Medulla oblongata (tissue), 1 donor: ENCODE measurements around the gene CBX5.
"Not testable (repeated sequence)": the region's sequence is repeated elsewhere in the genome, so short reads cannot be mapped to it uniquely, and the experiment has no call there.

Source experiments
- DNase-seq: peaks from one replicate; pipeline ENCODE4 v3.0.0-alpha.2; 2015; ENCODE audit errors: extremely low spot score

CBX5 gene

DNA sequence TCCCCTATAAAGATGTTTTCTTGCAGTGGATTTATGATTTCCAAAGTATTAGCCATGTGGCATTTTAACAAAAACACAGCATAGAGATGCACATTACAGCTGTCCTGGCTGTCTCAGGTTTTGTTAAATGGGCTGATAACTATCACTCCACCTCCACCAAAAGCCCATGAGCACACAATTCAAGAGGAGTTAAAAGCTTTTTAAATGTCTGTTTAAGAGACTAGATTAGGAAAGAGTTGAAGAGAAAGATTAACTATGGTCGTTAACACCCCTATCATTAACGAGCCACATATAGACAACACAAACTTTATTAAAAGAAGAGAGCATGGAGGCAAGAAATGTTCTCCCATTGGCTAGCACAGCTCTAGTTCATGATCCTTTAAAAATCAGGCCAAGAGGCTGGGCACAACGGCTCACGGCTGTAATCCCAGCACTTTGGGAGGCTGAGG lies 14.5 kb downstream of the CBX5 start:
- DNase-seq = no peak

DNA sequence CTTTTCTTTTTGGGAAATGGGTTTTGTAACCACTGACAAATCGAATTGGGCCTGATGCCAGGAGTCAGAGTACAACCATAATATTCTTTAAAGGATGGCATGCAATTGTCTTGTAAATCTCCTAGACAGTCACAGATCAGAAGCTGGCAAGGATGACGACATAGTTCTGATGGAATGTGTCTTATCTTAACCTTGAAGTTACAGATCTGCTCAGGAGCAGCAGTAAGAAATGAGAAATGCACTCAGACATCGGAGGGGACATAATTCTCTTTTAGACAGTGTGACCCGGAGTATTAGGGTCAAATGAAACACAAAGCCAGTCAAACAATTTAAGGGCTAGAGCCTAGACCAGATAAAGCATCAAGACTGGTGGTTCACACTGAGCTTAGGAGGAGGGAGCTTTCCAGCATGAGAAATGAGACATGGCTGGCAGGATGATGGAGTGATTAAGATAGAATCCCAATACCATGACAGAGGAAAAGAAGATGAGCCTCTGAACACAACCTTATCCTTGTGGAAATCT lies 17.5 kb downstream of the CBX5 start:
- DNase-seq = no peak

DNA sequence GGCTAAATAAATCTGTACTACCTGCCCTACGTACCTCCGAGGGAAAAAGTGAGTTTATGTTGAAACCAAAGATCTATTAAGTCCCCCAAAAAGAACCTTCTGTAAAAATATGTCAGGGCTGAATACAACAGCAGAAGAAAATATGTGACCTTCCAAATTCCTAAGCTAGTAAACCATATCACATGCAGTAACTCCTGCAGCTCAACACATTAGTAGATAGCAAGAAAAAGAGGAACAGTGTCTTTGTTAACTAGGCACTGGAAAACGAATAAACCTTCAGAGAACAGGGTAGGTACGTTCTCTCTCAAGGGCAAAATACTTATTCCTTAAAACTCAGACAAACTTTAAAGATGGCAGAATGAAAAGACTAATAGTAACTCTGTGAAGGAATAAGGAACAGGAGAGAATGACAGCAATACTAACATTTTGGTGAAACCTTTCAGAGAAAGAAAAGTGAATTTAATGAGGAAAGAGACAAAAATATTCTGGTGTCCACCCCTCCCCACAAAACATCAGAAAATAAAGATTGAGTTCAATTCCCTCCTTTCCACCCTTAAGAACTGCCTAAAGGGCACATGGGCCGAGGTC lies 18.0 kb downstream of the CBX5 start:
- DNase-seq = no peak

DNA sequence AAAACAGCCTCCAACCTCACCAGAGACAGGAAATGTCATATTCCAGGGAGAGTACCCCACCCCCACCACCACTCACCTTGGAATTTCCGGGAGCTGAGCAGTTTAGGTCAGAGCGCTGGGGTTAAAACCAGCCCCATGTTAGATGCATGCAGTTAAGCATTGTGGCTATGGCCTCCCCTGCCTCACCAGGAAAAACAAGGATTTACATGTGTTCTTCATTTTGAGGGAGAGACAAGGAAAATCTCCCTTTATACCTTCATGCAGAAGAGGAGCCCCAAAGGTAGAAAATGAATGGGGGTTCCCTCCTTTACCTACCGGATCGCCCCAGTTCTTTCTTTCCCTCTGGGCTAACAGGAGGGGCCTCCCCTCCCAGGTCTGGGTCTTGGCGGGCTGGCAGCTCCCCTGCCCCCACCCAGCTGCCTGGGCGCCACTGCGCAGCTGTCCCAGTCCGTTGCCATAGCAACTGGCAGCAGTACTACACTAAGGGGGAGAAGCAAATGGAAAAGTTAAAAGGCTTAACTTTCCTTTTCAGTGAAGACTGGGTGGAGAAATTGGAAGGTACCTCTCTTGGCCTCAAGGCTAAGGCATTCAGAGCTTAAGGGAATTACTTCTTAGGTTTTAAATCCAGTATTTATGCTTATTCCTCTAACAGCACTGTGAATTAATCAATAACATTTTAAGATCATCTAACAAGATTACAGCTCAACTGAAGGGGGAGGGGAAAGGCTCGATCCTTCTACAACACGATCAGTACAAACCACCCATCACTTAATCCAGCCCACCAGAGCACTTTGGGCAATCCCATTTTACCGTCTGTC lies 20.5 kb downstream of the CBX5 start:
- peak; percentile 93 for DNase-seq

DNA sequence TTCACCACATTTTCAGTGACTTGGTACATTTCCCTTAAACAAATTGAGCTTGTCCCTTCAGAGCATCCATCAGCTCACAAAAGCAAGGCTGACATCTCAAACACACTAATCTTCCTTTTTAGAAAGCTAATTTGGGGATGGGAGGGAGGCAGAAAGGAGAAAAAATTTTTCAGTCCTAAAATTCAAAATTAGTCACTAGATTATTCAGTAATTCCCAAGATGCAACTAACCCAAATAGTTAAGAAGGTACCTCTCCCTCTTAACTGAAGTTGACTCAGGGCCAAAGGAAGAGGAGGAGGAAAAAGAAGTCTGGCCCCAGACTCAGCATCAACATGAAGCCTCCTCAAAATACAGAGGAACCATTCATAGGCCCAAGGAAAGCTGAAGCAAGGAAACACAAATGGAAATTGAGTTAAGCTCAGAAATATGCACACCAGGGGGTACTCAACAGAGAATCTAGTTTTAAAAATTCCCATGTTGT lies 21.7 kb downstream of the CBX5 start:
- peak; percentile 72 for DNase-seq

DNA sequence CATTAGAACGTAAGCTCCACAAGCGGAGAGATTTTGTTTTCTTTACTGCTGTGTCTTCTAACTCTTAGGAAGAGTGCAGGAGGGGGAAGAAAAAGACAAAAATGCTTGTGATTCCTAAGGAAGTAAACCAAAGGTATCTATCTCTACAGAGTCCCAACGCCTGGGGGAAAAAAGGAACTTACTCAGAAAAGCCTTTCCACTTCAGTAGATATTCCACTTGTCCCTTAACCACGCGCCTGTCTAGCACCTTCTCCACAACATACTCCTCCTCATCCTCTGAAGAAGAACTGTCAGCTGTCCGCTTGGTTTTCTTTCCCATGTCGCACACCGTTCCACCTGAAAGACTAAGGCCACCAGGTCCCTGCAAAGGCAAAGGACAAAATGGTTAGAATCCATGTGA lies 22.6 kb downstream of the CBX5 start:
- DNase-seq = peak; percentile 23

DNA sequence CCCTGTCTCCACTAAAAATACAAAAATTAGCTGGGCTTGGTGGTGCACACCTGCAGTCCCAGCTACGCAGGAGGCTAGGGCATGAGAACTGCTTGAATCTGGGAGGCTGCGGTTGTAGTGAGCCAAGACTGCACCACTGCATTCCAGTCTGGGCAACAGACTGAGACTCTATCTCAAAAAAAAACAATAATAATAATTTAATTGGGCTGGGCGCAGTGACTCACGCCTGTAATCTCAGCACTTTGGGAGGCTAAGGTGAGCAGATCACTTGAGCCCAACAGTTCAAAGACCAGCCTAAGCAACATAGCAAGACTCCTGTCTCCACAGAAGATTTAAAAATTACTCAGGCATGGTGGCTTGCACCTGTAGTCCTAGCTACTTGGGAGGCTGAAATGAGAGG lies 26.7 kb downstream of the CBX5 start:
- DNase-seq = no peak

DNA sequence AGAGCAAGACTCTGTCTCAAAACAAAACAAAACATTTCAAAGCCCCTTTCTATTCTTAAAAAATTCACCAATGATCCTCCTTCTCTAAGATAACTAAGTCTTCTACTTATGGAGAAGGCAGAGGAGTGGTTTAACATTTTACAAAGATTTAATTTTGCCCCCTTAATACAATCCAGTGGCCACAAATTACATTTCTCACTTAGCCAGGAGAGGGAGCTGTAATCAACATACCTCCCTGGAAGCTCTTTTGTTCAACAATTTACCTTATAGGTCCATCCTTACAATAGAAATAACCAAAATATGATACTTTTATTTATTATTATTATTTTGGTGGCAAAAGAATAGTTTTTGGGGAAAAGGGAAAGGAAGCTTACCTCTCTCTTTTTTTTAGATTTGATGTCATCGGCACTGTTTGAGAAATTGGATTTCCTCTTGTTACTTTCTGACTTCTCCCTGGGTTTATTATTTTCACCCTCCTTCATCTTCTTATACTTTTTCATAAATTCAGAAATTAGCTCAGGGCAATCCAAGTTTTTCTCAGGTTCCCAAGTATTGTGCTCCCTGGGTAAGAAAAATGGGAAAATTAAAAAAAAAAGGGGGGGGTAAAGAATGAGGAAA lies 28.1 kb downstream of the CBX5 start:
- peak; percentile 67 for DNase-seq

DNA sequence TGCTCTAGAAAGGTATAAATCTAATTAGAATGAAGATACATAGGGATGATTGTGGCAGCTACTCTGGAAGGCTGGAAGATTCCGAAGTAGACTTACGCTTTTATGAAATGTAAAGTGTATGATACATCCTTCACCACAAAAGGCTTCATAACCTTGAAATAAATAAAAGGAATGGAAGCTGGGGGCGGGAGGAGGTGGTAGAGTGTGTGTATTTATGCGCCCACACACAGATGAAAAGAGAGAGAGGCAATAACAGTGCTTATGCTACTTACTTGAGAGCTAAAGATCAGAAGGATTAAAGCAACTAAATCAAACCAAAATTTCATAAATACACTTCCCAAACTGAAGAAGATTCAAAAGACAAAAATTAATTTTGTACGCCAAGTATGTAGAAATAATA lies 30.4 kb downstream of the CBX5 start:
- DNase-seq = no peak

DNA sequence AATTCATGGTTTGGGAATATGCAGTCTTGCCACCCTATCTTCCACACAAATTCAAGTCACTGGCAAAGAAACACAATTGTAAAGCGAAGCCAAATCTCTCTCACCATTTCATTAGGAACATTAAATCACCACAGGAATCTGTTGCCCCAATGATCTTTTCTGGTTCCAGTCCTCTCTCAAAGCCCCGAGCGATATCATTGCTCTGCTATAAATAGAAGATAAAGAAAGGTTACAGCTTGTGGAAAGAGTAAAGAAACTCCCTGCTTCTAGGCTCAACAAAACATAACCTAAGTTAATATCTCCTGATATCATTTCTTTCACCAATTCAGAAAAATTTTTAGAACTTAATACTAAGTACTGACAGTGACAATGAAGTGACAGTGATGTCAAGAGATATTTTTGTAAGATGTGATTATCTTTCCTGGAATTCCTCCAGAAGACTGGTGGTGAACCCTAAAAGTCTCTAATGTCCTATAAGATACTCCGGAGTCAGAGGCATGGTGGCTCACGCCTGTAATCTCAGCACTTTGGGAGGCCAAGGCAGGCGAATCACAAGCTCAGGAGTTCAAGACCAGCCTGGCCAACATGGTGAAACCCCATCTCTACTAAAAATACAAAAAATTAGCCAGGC lies 33.8 kb downstream of the CBX5 start:
- no peak for DNase-seq

DNA sequence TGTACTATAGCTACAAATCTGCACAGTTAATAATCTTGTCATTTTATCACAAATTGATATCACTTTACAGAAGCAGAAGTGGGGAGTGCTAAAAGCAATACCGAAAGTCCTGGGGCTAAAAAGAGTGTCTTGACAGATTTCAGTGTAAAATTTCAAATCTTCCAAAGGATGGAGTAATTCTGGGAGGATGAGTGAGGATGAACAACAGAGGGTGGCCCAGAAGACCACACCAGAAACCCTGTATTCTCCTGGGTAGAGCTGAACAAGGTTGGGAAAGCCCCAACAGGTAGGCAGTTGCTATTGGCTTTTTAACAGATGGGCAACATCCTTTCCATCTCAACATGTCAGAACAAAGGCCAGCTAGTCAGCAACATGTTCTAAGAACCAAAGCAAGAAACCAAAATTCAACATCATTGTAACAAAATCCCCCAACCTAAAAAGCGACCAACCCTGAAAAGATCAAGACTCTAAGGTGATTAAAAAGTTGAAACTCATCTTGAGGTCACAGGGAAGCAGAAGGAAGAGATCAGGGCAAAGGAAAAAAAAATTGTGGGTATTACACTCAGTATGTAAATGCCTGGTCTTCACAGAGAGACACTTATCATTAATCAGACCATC lies 38.8 kb downstream of the CBX5 start:
- DNase-seq = no peak

DNA sequence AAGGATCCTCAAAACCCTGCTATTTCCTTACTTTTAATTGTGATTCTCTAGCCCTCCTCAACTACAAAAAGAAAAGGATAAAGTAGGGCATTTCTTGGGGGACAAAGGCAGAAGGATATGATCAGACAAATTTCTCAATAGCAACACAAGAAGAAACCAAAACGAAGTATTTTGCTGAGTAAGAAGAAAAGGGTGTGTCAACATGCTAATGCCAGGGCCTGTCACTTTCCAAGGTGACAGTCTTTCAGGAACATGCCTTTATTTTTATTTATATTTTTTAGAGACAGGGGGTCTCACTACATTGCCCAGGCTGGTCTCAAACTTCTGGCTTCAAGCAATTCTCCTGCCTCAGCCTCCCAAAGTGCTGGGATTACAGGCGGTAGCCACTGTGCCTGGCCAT lies 39.8 kb downstream of the CBX5 start:
- no peak for DNase-seq

DNA sequence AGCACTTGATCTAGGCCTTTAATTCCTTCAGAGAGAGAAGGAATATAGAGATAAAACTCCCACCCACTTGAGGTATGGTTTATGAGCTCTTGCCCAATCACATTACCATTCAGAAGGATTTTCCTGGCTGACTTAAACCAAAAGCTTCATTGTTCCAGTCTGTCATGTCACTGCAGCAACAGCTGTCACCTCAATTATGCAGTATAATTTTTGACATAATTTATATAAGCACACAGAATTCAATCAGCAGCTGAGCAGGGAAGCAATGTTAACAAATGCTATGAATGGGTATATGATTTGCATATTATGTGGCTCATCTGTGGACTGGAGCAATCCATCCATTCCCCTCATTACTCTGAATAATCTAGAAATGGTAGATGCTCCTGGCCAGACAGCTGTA lies 40.3 kb downstream of the CBX5 start:
- no peak for DNase-seq

DNA sequence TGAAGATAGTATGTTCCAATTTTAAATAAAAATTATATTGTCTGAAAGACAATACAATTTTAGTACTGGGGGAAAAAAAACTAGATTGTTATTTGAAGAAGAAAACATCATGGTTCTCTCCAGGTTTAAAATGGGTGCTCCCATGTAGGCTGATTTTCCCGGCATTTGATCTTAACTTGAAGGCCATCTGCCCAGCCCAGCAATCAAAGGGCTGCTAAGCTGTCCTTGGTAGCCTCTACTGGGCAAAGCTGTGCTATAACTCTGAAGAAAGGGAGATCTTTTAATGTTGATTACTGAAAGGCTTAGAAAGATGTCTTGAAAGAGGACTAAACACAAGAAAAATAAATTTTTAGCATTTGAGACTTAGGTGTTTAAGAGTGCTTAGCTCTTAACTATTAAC lies 41.4 kb downstream of the CBX5 start:
- no peak for DNase-seq

DNA sequence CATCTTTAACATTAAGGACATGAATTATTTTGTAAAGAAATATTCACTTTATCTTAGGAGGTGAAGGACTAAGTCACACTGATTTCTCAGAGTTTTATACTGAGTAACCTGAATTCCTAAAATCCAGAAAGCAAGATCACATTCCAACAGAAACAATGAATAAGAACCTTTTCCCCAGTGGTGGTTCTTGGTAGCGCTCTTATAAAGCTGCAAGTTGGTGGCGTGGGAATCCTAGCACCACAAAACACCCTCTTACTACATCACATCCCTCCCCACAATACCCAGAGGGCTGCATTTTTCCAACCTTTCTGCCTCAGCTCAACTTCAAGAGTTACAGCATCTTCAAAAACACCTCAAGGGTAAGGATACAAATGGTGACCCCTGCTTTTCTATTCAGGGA lies 47.1 kb downstream of the CBX5 start:
- DNase-seq = no peak

DNA sequence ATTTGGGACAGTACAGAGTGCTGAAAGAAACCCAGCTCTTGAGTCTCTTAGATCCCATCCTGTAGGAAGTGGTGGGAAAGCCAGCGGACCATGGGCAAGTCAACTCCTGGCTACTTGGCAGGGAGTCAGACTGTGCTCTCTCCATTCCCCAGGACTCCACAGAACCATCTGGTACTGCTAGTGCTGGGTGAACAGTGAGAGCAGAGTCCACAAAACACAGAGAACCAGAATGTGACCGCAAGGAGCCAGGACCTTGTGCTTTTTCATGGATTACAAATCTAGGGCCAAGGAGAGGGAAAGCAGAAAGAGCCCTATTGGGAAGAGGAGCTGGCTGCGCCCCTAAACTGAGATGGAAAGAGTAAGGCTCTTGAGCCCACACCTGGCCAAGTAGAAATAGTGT lies 48.7 kb downstream of the CBX5 start:
- not testable (repeated sequence) for DNase-seq

DNA sequence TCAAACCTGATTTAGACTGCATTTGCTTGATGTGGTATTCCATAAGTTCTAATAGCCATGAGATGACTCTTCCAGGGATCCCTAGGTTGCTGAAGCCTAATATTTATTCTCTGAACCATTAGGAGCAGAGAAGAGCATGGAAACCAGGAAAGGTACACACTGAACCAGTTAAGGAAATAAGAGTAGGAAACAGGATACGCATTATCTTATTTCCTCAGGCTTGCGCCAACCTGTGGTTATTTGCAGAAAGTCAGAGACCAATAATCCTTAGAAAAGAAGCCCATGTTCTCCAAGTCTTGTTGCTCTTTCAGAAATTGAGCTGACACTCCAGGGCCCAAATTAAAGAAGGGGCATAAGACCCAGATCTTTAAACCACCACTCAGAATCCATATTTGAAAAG lies 49.4 kb downstream of the CBX5 start:
- DNase-seq = no peak

DNA sequence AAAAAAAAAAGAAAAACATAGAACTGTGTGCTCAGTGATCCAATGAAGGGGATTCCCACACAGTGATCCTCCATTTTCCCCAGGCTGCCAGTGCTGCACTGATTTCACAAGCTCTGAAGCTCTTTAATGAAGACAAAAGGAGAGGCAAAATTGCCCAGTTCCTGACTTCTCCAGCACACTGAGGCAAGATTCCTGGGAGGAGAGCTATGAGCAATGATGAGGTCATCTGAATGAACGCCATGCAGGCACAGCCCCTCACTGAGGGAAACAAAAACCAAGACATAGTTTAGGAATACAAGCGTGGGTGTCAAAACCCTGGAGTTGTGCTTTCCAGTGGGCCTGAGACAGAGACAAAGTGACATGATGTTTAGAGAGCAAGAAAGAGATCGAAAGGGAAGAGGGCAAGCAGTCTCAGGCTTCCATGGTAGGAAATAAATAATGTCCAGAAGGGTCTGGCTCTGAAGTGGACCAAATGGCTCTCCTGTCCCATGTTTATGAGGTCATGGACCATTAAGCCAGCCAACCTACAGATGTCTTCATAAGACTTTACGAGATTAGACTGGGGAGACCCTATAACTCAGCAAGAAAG lies 50.2 kb downstream of the CBX5 start:
- peak; percentile 42 for DNase-seq

DNA sequence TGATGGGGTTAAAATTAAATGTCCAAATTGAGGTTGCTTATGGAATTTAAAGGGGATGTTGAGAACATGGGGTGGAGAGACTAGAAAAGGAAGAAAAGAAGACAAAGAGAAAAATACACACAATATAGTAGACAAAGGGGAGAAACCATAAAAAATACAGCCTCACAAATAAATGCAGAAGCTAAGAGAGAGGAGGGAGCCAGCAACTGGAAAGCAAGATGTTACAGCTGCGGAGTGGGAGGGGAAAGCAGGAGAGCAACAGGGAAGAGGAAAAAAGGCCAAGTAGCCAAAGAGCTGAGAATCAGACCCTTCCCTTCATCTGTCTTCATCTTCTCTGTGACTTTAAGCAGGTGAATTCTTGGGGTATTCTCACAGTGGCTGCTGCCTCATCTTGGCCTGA lies 51.5 kb downstream of the CBX5 start:
- DNase-seq = no peak

DNA sequence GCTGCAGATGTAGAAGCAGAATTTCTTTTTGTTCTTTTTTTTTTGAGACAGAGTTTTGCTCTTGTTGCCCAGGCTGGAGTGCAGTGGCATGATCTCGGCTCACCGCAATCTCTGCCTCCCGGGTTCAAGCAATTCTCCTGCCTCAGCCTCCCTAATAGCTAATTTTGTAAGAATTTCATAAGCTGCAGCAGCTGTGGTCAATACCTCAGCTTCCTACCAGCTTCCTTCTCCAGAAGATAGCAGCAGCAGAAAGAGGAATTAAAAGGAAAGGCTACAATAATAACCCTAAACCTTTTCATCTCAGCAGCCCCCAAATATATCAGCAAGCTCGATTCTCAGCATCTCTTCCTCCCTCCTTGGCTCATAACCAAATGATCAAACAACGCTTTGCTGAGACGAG lies 52.0 kb downstream of the CBX5 start:
- DNase-seq = not testable (repeated sequence)

DNA sequence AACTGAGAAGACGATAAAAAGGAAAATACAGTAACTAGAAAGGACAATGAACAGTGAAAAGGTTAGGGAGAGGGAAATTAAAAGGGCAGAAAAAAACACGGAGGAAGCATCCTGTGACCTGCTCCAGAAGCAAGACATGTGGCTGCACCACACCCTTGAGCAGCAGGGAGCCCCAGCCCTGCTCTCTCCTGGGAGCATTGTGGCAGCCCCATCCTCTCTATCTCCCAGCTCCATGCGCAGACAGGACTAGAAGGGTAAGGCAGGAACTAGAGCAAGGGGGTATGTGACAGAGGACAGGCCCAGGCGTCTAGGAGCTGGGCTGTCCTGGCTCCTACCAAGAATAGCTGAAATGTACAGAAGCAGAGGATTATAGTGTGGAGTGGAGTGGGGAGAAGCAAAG lies 52.5 kb downstream of the CBX5 start:
- DNase-seq = no peak
